T-helper 1 cell treated with Interleukin-12 subunit alpha and Interleukin-12 subunit beta and Interleukin-4 antibody, amounts not matched to agents 30 ng/mL and 1 ng/mL, for 36 hours (primary cell): Measurements from ENCODE around the gene CACNA2D4. TPM values are rescaled to one million over a fixed set of nuclear protein-coding genes. Genes with fewer than 3 reads are reported as not detected.

Experiments used
- intact Hi-C: fragments of 100-400 bp; cut with micrococcal nuclease; formaldehyde crosslinking; loops from one replicate; pipeline ENCODE4 v1.15.1; 2024
- total RNA-seq: library from RNA; stranded (reverse); gene quantifications from 2 replicates; pipeline ENCODE4 v1.2.3, GENCODE V29; 2022

Gene CACNA2D4
- total RNA-seq, 1 donor from 2014 or later, result 15.1 TPM

- intact Hi-C loops, result no loop called here
Observed at GRCh38 chr12:1890119-1890703, 28.2 kb downstream of the CACNA2D4 start.

- intact Hi-C loops, result no loop called here
Observed at GRCh38 chr12:1888923-1889322, 29.5 kb downstream of the CACNA2D4 start.

GRCh38 chr12:1886396-1887008 is 31.9 kb downstream of the CACNA2D4 start:
- intact Hi-C loops, result no loop called here

GRCh38 chr12:1885599-1886245 is 32.7 kb downstream of the CACNA2D4 start:
- intact Hi-C loops, result no loop called here

DNA sequence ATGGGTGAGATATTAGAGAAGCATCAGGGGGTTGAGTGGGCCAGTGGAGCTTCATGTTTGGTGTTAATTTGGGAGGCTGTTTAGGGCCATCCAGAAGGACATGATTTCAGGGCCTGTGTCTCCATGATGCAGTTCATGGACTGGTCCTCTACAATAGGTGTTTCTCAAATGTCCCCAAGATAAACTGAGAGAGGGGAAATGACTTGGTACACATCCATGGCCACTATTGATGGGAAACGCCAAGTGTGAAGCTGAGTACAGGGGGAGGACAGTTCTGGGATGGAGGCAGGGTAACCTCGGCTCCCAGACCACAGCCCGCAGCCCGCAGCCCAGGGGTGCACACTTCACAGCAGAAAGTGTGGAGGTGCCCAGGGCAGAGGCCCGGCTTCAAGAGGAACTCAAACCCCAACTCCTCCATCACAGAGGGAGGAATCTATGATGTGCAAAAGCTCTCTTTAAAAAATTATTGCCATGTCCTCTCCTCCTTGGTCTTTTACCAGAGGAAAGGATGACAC is 33.3 kb downstream of the CACNA2D4 start:
- intact Hi-C loops, result no loop called here

DNA sequence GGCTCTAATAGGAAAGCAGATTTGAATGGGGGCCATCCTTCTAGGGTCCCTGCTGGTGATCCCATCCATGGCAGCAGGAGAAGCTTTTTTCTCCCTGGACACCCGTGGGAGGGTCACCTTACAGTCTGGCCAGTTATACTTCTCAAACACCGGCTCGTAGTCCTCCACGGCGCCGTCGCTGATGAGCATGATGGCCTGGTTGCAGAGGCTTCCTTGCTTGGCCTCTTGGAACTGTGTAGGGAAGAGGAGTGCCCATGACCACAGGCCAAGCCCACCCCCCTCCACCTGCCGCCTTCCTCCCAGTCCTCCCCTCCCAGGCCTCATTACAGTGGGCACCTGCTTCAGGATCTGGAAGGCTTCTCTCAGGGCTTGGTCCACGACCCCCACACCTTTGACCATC is 33.8 kb downstream of the CACNA2D4 start:
- intact Hi-C loops, result no loop called here

DNA sequence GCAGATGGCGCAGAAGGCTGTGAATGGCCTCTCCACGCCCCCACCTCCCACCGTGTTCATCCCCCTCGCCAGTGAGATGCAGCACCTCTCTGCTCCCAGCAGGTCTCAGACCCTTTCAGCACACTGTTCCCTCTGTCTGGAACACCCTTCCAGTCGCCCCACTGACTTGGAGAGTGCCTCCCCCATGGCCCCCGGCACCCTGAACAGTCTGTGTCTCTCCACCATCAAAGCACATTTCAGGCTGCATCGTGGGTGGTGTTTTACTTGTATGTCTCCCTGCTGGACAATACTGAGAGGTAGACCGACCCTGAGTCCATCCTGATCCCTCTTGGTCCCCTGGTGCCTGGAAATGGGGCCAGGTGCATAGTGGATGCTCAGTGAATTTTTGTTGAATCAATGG is 34.9 kb downstream of the CACNA2D4 start:
- intact Hi-C loops, result no loop called here

- intact Hi-C loops, result no loop called here
Observed at GRCh38 chr12:1882850-1883470, 35.5 kb downstream of the CACNA2D4 start.

GRCh38 chr12:1882405-1882804 is 36.0 kb downstream of the CACNA2D4 start:
- intact Hi-C loops, result no loop called here

- intact Hi-C loops, result no loop called here
Observed at GRCh38 chr12:1881936-1882335, 36.5 kb downstream of the CACNA2D4 start.

DNA sequence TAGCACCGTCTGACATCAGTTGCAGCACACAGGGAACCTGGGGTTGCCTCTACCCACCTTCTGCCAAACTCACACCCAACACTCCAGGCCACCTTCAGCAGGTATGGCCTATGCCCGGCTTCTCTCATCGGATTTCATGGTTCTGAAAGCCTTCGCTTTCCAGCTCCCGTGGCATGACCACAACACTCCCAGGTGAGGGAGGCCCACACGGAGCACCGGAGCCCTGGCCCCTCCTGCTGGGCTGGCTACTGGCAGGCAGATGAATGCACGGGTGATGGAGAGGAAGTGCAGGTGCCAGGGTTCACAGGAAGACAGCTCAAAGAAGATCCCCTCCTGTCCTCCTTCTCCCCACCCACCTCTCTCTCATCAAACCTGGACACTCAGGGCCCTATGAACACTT is 37.2 kb downstream of the CACNA2D4 start:
- intact Hi-C loops, result no loop called here

DNA sequence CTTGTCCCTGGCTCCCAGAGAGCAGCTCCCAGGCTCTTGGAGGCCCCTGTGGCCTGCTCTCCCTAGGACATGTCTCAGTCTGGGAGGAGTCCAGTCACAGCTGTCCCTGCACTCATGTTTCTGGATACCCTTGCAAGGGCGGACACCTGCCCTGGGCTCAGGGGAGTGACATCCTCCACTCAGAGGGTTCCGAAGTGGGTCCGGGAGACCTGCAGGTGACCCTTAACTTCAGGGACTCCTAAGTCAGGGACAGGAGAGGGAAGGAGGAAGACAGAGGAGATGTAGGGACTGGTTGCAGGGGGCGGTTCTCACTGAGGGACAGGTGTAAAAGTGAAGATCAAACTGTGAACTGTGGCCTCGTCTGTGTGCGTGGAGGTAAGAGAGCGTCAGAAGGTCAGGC is 37.6 kb downstream of the CACNA2D4 start:
- intact Hi-C loops, result no loop called here

DNA sequence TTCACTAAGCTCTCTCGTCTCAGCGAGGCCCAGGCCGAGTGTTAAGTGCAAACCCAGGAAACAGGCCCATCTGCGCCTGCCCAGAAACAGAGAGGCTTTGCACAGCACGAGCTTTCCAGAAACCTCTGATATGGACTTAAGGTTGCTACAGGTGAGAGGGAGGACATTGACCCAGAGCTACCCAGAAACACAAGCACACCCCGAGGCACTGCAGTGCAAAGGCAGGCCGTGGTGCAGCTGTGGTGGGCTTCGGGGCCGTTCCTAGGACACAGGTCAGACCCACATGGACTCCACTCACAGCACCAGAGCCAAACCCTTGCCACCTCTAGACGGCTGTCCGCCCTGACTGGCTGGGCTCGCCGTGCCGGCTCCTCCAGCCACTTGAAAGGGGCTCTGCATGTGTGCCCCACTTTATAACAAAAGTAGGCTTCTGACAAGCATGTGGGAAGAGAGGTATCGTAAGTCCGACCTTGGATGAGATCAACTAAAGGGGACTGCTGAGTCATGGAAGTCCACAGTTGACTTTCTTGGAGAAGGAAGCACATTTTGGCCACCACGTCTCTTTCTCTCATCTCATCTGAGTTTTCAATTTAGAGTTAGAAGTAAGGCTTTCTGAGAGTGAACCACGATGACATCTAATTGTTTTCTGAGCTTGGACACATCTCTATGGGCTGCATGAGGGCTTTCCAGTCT is 38.2 kb downstream of the CACNA2D4 start:
- intact Hi-C loops, result no loop called here

GRCh38 chr12:1879633-1880032 is 38.8 kb downstream of the CACNA2D4 start:
- intact Hi-C loops, result no loop called here

DNA sequence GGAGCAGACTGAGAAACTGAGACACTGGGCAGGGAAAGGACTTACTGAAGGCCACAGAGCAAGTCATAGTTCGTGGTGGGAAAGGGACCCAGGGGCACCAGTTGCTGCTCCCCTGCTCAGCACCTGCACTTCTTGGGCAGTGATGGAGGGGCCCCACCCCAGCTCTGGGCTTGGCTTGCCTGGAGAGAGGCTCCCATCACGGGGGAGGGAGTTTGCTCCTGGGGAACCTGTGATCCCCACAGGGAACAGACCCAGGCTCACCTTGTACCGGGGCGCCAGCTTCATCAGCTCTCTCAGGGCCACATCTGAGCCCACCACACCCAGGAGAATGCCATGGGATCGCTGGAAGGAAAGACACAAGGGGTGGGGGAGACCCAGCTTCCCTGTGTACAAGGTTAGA is 39.8 kb downstream of the CACNA2D4 start:
- intact Hi-C loops, result no loop called here

DNA sequence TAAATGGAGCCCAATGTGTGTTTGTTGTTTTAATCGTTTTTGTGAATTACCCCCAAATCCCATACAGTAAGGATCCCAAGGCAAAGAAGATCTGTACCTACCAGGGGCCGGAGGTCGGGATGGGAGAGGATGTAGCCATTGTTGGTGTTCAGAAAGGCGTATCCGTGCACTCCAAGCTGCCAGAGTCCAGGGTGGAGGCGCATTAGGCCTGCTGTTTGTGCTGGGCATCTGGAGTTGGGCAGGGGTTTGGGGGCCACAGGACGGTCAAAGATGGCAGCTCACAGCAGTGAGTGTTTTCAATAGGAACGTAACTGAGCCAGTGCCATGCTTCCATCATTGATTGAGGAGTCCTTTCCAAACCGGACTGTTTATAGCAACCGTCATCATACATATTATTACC is 40.2 kb downstream of the CACNA2D4 start:
- intact Hi-C loops, result no loop called here

DNA sequence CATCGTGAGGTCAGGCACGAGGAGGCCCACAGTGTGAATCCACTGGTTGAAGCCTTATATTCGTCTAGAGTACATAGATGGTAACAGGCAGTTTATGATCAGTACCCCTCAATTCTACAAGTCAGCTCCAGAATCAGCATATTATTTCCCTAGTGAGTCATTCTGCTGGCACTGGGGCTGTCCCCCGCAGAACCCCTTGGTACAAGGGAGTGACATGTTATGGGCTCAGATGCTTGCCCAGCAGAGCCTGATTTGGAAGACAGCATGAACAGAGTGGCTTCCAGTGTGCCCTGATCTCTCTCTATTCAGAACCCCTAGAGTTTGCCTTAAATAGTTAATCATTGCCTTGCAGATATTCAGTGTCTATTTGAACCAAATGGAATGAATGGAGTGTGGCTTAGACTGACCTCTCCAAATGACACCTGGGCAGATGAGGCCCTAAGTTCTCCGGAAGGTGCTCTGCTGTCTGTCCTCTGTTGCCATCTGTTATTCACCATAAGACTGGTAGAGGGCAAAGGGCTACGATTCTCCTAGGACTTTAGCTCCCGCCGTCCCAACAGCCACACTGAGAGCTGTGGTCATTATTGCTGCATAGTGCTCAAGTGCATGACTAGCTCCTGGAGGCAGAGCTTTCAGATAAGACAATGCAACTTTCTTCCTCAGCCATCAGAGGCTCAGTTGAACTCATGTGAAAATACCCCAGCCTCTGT is 41.1 kb downstream of the CACNA2D4 start:
- intact Hi-C loops, result no loop called here

GRCh38 chr12:1876086-1876485 is 42.4 kb downstream of the CACNA2D4 start:
- intact Hi-C loops, result no loop called here

GRCh38 chr12:1875608-1876007 is 42.8 kb downstream of the CACNA2D4 start:
- intact Hi-C loops, result no loop called here

GRCh38 chr12:1873531-1874510 is 44.6 kb downstream of the CACNA2D4 start:
- intact Hi-C loops, result no loop called here
